Skeletal muscle satellite cell (primary cell): ENCODE results near the gene HCFC1R1. TPM values are rescaled to one million over a fixed set of nuclear protein-coding genes. Genes with fewer than 3 reads are reported as not detected.

Experiments
- H3K27me3 ChIP-seq: 2 replicates; pipeline ENCODE4 v1.7.0; 2013; ENCODE audit warnings: low read length; ENCODE audit not compliant: control insufficient read depth, insufficient read depth
- H3K36me3 ChIP-seq: 2 replicates; pipeline ENCODE4 v1.7.0; 2013; ENCODE audit warnings: mild to moderate bottlenecking, control low read depth, low read length; ENCODE audit not compliant: insufficient read depth
- H3K4me1 ChIP-seq: 2 replicates; pipeline ENCODE4 v1.7.0; 2013; ENCODE audit warnings: low read length; ENCODE audit not compliant: control insufficient read depth, insufficient read depth
- H3K4me2 ChIP-seq: 2 replicates; pipeline ENCODE4 v1.7.0; 2013; ENCODE audit warnings: mild to moderate bottlenecking, low read length
- H3K4me3 ChIP-seq: 2 replicates; pipeline ENCODE4 v1.7.0; 2013; ENCODE audit warnings: low read length
- H3K9ac ChIP-seq: 2 replicates; pipeline ENCODE4 v1.7.0; 2013; ENCODE audit warnings: mild to moderate bottlenecking, low read depth, low read length, moderate library complexity
- H3K9me3 ChIP-seq: replicated peaks from 2 replicates; pipeline ENCODE4 v1.7.0; 2013; ENCODE audit warnings: mild to moderate bottlenecking, control low read depth, low read length
- small RNA-seq: library from RNA; depleted of rRNA; stranded (forward); fragments of <200 nt; gene quantifications from one replicate; pipeline ENCODE3, GENCODE V24; 2012

Gene HCFC1R1

DNA sequence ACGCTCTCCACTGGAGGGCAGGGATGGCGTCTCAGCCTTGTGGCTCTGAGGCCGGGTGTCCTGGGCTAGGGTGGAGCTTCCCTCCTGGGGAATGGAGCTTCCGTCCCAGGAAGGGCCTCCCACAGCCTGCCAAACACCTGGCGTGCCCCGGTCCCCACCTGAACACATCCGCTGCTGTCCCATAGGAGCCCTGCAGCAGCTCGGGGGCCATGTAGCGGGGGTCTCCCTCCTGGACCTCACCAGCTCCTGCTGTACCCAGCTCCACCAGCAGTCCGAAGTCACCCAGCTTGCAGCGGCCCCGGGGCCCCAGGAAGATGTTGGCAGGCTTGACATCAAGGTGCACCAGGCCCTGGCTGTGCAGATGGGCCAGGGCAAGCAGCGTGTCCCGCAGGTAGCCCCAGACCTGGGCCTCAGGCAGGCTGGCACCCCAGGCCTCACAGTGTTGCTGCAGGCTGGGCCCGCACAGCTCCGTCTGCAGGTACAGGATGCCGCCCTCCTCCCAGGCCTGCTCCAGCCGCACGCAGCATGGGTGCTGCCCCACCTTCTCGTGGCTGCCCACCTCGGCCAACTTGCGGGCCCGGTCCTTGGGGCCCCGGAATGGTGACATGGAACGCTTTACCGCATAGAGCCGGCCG, 48.5 kb downstream of the HCFC1R1 start:
- H3K4me2 ChIP-seq: no peak overlapping the region
- no peaks in the 10 kb centered on the region for H3K36me3 ChIP-seq
- no peaks in the 10 kb centered on the region for H3K27me3 ChIP-seq
- H3K4me3 ChIP-seq: no peak overlapping the region
- H3K9me3 ChIP-seq: no peaks in the 10 kb centered on the region
- H3K9ac ChIP-seq: no peak overlapping the region
- H3K4me1 ChIP-seq: peaks cover 16% of the 10 kb centered on the region

DNA sequence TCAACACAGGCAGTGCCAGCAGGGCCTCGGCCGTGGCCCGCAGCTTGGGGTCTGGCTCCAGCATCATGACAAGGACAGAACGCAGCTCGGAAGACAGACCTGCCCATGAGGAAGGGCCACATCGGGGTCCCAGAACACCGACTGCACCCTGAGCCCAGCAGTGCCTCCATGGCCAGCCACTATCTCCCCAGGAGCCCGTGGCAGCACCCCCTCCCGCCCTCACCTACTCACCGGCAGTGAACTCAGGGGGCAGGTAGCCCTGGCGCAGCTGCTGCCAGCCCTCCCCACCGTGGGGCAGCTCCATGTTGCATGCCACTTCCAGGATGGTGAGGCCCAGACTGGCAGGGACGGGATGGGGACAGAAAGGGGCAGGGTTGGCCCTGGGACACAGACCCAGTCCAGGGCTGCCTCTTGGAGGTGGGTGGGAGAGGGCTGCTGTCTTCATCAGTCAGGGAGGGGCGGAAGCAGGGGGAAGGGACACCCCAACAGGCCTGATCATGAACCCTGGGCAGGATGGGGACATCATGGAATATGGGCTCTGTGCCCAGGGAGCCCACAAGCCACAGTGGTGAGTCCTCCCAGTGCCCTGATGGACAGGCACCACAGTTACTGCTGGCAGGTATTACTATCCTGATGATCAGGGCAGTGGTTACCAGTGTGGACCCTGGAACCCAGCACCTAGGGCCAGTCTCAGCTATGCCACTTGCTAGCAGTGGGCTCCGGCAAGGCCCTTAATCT, 49.3 kb downstream of the HCFC1R1 start:
- H3K9me3 ChIP-seq: no peaks in the 10 kb centered on the region
- no peaks in the 10 kb centered on the region for H3K27me3 ChIP-seq
- no peaks in the 10 kb centered on the region for H3K36me3 ChIP-seq
- H3K4me3 ChIP-seq: no peak overlapping the region
- H3K4me2 ChIP-seq: no peak overlapping the region
- peaks cover 19% of the 10 kb centered on the region for H3K4me1 ChIP-seq
- H3K9ac ChIP-seq: no peak overlapping the region

DNA sequence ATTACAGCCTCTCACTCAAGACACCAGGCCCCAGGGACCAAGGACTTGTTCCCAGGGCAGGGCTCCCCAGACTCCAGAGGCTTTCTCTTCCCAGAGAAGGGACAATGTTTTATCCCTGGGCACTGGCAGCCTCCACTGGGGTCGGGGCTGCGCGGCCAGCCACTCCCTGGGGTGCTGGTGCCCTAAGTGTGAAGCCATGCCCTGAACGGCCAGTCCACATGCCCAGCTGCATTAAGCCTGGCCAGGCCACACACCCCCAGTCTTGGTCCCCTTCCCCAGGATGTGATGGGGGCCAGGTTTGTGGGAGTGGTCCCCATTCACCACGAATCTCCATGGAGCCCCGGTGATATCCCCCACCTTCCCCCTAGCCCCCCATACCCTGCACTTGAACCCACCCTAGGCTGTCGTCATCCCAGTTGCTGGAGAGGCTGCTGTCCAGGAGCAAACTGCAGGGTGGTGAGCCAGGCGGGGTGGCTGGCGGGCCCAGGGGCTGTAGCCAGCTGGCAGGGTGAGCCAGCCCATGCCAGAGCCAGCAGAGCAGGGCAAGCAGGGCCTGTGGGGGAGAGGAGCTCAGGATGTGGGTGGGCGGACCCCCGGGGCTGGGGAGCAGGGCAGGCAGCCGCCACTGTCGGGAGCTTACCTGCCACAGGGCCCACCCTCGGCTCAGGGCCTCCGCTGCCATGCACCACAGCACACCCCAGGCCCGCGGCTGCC, 50.0 kb downstream of the HCFC1R1 start:
- H3K27me3 ChIP-seq: no peaks in the 10 kb centered on the region
- no peaks in the 10 kb centered on the region for H3K36me3 ChIP-seq
- H3K9ac ChIP-seq: no peak overlapping the region
- H3K4me1 ChIP-seq: peaks cover 16% of the 10 kb centered on the region
- H3K9me3 ChIP-seq: no peaks in the 10 kb centered on the region
- H3K4me3 ChIP-seq: no peak overlapping the region
- H3K4me2 ChIP-seq: no peak overlapping the region

DNA sequence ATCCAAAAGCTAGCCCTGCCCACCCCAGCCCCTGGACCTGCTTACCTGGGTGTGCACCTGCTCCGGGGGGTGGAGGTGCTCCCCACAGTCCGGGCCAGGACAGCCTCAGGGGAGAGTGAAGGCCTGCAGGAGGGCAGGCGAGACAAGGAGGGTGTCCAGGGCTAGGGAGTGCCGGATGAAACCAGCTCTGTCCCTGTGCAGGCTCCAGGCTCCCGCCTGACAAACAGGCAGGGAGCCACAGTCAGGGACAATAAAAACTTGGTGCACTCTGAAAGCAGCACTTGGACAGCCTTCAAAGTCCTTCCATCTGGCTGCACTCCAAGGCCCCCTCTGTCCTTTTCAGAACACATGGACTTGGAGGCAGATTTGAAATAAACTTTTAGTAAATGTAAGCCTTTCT, 50.6 kb downstream of the HCFC1R1 start:
- no peak overlapping the region for H3K4me2 ChIP-seq
- H3K9me3 ChIP-seq: no peaks in the 10 kb centered on the region
- peaks cover under 1% of the 10 kb centered on the region for H3K27me3 ChIP-seq
- peaks cover 20% of the 10 kb centered on the region for H3K4me1 ChIP-seq
- H3K36me3 ChIP-seq: no peaks in the 10 kb centered on the region
- H3K4me3 ChIP-seq: no peak overlapping the region
- H3K9ac ChIP-seq: no peak overlapping the region

Small RNA genes lying within 50 kb of the gene (small RNA-seq; reads per million reads assigned to genes)
- gene LINC00514: not detected
